HEK293 (cell line): ENCODE results near the gene ARHGAP30.
A peak's percentile ranks its signal among the peaks of the same experiment; 100 is the strongest.

ENCODE experiments used
- EGR2 ChIP-seq: fragments of 450-650 bp; formaldehyde crosslinking; IDR thresholded peaks from 2 replicates; pipeline ENCODE4 v1.5.1; 2016; ENCODE audit warnings: low read depth, missing biosample characterization, missing genetic modification characterization
- GLIS1 ChIP-seq: fragments of 450-650 bp; formaldehyde crosslinking; IDR thresholded peaks from 2 replicates; pipeline ENCODE4 v1.5.1; 2016; ENCODE audit warnings: missing biosample characterization, missing genetic modification characterization
- GLIS2 ChIP-seq: fragments of 450-650 bp; formaldehyde crosslinking; IDR thresholded peaks from 2 replicates; pipeline ENCODE4 v1.5.1; 2016; ENCODE audit warnings: missing biosample characterization, missing genetic modification characterization
- KLF1 ChIP-seq: fragments of 450-650 bp; formaldehyde crosslinking; IDR thresholded peaks from 2 replicates; pipeline ENCODE4 v1.5.1; 2016; ENCODE audit warnings: missing biosample characterization, missing genetic modification characterization
- PRDM10 ChIP-seq: fragments of 450-650 bp; formaldehyde crosslinking; IDR thresholded peaks from 2 replicates; pipeline ENCODE4 v1.5.1; 2016; ENCODE audit warnings: missing biosample characterization, missing genetic modification characterization
- SCRT2 ChIP-seq: fragments of 450-650 bp; formaldehyde crosslinking; IDR thresholded peaks from 2 replicates; pipeline ENCODE4 v1.5.1; 2016; ENCODE audit warnings: missing biosample characterization, missing genetic modification characterization
- SP3 ChIP-seq: fragments of 450-650 bp; formaldehyde crosslinking; IDR thresholded peaks from 2 replicates; pipeline ENCODE4 v1.5.1; 2016; ENCODE audit warnings: missing biosample characterization, missing genetic modification characterization
- ZBTB20 ChIP-seq: fragments of 450-650 bp; formaldehyde crosslinking; IDR thresholded peaks from 2 replicates; pipeline ENCODE4 v1.5.1; 2016; ENCODE audit warnings: missing biosample characterization, missing genetic modification characterization
- ZEB2 ChIP-seq: fragments of 450-650 bp; formaldehyde crosslinking; IDR thresholded peaks from 2 replicates; pipeline ENCODE4 v1.5.1; 2016; ENCODE audit warnings: missing biosample characterization, missing genetic modification characterization
- ZNF133 ChIP-seq: fragments of 450-650 bp; formaldehyde crosslinking; IDR thresholded peaks from 2 replicates; pipeline ENCODE4 v1.5.1; 2016; ENCODE audit warnings: missing biosample characterization, missing genetic modification characterization
- ZNF221 ChIP-seq: fragments of 450-650 bp; formaldehyde crosslinking; IDR thresholded peaks from 2 replicates; pipeline ENCODE4 v1.5.1; 2017; ENCODE audit warnings: missing biosample characterization, missing genetic modification characterization, borderline replicate concordance
- ZNF26 ChIP-seq: fragments of 450-650 bp; formaldehyde crosslinking; IDR thresholded peaks from 2 replicates; pipeline ENCODE4 v1.5.1; 2016; ENCODE audit warnings: missing biosample characterization, missing genetic modification characterization
- ZNF274 ChIP-seq, 2 experiments: fragments of 200-500 bp in 1 of 2; fragments of 450-650 bp in 1 of 2; sonication (Bioruptor generic) in 1 of 2; formaldehyde crosslinking in 1 of 2; IDR thresholded peaks; 2 replicates each; pipeline versions ENCODE4 v1.5.1 to v1.6.1; 2014 to 2016; ENCODE audit warnings: borderline replicate concordance in 1 of 2, inconsistent platforms in 1 of 2, low read length in 1 of 2, missing biosample characterization in 1 of 2, missing genetic modification characterization in 1 of 2
- ZNF362 ChIP-seq: fragments of 450-650 bp; formaldehyde crosslinking; IDR thresholded peaks from 2 replicates; pipeline ENCODE4 v1.5.1; 2016; ENCODE audit warnings: missing biosample characterization, missing genetic modification characterization
- ZNF433 ChIP-seq: fragments of 450-650 bp; formaldehyde crosslinking; IDR thresholded peaks from 2 replicates; pipeline ENCODE4 v1.5.1; 2016; ENCODE audit warnings: missing biosample characterization, missing genetic modification characterization, low read depth
- ZNF600 ChIP-seq: fragments of 450-650 bp; formaldehyde crosslinking; IDR thresholded peaks from 2 replicates; pipeline ENCODE4 v1.5.1; 2016; ENCODE audit warnings: missing biosample characterization, missing genetic modification characterization
- ZNF623 ChIP-seq: fragments of 450-650 bp; formaldehyde crosslinking; IDR thresholded peaks from 2 replicates; pipeline ENCODE4 v1.5.1; 2016; ENCODE audit warnings: missing biosample characterization, missing genetic modification characterization
- ZNF629 ChIP-seq: fragments of 450-650 bp; formaldehyde crosslinking; IDR thresholded peaks from 2 replicates; pipeline ENCODE4 v1.5.1; 2017; ENCODE audit warnings: missing biosample characterization, missing genetic modification characterization
- ZSCAN30 ChIP-seq: fragments of 450-650 bp; IDR thresholded peaks from 2 replicates; pipeline ENCODE4 v1.5.1; 2018; ENCODE audit warnings: missing biosample characterization, mild to moderate bottlenecking, missing genetic modification characterization, moderate library complexity
- ZSCAN4 ChIP-seq: fragments of 450-650 bp; formaldehyde crosslinking; IDR thresholded peaks from 2 replicates; pipeline ENCODE4 v1.5.1; 2017; ENCODE audit warnings: missing biosample characterization, missing genetic modification characterization
- TF ChIP-seq, protein P1 (sequence below): fragments of 450-650 bp; formaldehyde crosslinking; conservative IDR thresholded peaks from 2 replicates; pipeline ENCODE4 v1.5.1; 2016; ENCODE audit warnings: low read depth, missing biosample characterization, missing genetic modification characterization
- TF ChIP-seq, protein P2 (sequence below): fragments of 450-650 bp; formaldehyde crosslinking; IDR thresholded peaks from 2 replicates; pipeline ENCODE4; 2016; ENCODE audit warnings: missing biosample characterization, missing genetic modification characterization
- TF ChIP-seq, protein P3 (sequence below): fragments of 450-650 bp; formaldehyde crosslinking; IDR thresholded peaks from 2 replicates; pipeline ENCODE4 v1.5.1; 2016; ENCODE audit warnings: missing biosample characterization, missing genetic modification characterization

ARHGAP30 gene

GRCh38 chr1:161082996-161083747, 13.5 kb upstream of the ARHGAP30 start (continued):
- TF ChIP-seq, protein P1, sequence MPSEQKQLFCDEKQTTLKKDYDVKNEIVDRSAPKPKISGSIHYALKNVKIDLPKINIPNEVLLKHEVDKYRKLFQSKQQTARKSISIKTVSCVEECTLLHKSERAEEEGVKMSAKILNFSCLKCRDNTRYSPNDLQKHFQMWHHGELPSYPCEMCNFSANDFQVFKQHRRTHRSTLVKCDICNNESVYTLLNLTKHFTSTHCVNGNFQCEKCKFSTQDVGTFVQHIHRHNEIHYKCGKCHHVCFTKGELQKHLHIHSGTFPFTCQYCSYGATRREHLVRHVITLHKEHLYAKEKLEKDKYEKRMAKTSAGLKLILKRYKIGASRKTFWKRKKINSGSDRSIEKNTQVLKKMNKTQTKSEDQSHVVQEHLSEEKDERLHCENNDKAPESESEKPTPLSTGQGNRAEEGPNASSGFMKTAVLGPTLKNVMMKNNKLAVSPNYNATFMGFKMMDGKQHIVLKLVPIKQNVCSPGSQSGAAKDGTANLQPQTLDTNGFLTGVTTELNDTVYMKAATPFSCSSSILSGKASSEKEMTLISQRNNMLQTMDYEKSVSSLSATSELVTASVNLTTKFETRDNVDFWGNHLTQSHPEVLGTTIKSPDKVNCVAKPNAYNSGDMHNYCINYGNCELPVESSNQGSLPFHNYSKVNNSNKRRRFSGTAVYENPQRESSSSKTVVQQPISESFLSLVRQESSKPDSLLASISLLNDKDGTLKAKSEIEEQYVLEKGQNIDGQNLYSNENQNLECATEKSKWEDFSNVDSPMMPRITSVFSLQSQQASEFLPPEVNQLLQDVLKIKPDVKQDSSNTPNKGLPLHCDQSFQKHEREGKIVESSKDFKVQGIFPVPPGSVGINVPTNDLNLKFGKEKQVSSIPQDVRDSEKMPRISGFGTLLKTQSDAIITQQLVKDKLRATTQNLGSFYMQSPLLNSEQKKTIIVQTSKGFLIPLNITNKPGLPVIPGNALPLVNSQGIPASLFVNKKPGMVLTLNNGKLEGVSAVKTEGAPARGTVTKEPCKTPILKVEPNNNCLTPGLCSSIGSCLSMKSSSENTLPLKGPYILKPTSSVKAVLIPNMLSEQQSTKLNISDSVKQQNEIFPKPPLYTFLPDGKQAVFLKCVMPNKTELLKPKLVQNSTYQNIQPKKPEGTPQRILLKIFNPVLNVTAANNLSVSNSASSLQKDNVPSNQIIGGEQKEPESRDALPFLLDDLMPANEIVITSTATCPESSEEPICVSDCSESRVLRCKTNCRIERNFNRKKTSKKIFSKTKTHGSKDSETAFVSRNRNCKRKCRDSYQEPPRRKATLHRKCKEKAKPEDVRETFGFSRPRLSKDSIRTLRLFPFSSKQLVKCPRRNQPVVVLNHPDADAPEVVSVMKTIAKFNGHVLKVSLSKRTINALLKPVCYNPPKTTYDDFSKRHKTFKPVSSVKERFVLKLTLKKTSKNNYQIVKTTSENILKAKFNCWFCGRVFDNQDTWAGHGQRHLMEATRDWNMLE (tag by site-specific recombination) = no peak
- TF ChIP-seq EGR2 (tag by site-specific recombination) (no peak), ZNF629 (tag by site-specific recombination) (peak; percentile 97), ZNF600 (tag by site-specific recombination) (peak; percentile 84), ZSCAN4 (tag by site-specific recombination) (no peak), ZNF221 (tag by site-specific recombination) (no peak), ZNF133 (tag by site-specific recombination) (no peak), ZEB2 (tag by site-specific recombination) (peak; percentile 22; the same call in 1 of the 2 replicates), PRDM10 (0 out of 2 replicates have a peak, but pooled peaks have one; percentile 8), ZSCAN30 (no peak), ZNF362 (tag by site-specific recombination) (no peak), ZNF433 (tag by site-specific recombination) (no peak), SCRT2 (tag by site-specific recombination) (peak; percentile 26; the same call in 1 of the 2 replicates), ZNF26 (no peak), KLF1 (tag by site-specific recombination) (peak; percentile 93; the same call in 1 of the 2 replicates), SP3 (peak; percentile 55), GLIS1 (peak; percentile 71), ZNF274 (IDR thresholded peaks at IDR 0.05; ENCODE audit: low read length) (no peak), ZNF274 (tag by site-specific recombination; IDR thresholded peaks at IDR 0.05; ENCODE audit: borderline replicate concordance) (no peak), ZNF623 (tag by site-specific recombination) (0 out of 2 replicates have a peak, but pooled peaks have one; percentile 1), ZBTB20 (tag by site-specific recombination) (no peak), GLIS2 (tag by site-specific recombination) (peak; percentile 57)
- TF ChIP-seq, protein P2, sequence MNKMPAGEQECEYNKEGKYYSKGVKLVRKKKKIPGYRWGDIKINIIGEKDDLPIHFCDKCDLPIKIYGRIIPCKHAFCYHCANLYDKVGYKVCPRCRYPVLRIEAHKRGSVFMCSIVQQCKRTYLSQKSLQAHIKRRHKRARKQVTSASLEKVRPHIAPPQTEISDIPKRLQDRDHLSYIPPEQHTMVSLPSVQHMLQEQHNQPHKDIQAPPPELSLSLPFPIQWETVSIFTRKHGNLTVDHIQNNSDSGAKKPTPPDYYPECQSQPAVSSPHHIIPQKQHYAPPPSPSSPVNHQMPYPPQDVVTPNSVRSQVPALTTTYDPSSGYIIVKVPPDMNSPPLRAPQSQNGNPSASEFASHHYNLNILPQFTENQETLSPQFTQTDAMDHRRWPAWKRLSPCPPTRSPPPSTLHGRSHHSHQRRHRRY (tag by site-specific recombination) = no peak
- TF ChIP-seq, protein P3, sequence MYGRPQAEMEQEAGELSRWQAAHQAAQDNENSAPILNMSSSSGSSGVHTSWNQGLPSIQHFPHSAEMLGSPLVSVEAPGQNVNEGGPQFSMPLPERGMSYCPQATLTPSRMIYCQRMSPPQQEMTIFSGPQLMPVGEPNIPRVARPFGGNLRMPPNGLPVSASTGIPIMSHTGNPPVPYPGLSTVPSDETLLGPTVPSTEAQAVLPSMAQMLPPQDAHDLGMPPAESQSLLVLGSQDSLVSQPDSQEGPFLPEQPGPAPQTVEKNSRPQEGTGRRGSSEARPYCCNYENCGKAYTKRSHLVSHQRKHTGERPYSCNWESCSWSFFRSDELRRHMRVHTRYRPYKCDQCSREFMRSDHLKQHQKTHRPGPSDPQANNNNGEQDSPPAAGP (tag by site-specific recombination) = peak; percentile 94
